Mucosa of gallbladder (tissue), 1 donor: Measurements from ENCODE around the gene NDUFAF5. TPM values are rescaled to one million over a fixed set of nuclear protein-coding genes. Genes with fewer than 3 reads are reported as not detected.
A peak's percentile ranks its signal among the peaks of the same experiment; 100 is the strongest.

Source experiments
- DNase-seq: peaks from one replicate; pipeline ENCODE4 v3.0.0-alpha.2; 2020; ENCODE audit warnings: low spot score
- total RNA-seq: library from RNA; stranded (reverse); gene quantifications from one replicate; pipeline ENCODE4 v1.2.1, GENCODE V29; 2021
- donor health status: DM: no; HTN: no; CAD: no.

The NDUFAF5 gene
- total RNA-seq, 1 donor from 2014 or later: 22.9 TPM

DNA sequence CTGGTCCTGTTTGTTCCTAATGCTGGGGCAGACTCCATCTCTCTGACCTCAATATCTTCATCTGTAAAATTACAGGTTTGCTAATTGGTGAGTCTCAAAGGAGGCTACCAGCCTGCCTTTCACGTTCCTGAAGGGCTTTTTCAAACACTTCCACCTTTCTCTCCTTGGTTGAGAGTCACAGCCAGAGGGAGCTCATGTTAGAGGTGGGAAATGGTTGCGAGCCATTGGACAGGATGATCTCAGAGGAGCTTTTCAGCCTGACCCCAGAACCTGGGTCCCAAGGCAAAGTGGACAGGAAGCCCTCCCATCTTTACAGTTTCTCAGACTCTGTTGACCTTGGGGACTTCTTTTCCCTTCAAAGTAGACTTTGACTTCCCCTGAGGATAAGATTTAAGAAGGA is 37.6 kb downstream of the NDUFAF5 start:
- no peak for DNase-seq

DNA sequence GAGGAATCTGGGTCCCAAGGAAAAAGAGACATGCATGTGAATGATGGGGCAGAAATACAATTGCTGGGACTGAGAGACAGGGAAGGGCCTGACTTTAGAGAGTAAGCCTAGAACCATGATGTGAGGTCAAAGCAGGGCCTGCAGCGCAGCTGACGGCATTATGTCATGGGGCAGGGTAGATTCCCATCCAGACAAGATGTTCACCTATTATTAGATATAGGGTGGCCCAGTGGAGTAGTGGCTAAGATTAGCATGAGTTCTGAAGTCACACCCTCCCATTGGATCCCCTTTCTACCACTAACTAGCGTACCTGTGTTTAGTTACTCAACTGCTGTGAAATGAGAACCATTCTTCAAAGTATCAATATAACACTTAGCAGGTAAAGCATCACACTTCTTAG is 39.6 kb downstream of the NDUFAF5 start:
- DNase-seq: no peak

DNA sequence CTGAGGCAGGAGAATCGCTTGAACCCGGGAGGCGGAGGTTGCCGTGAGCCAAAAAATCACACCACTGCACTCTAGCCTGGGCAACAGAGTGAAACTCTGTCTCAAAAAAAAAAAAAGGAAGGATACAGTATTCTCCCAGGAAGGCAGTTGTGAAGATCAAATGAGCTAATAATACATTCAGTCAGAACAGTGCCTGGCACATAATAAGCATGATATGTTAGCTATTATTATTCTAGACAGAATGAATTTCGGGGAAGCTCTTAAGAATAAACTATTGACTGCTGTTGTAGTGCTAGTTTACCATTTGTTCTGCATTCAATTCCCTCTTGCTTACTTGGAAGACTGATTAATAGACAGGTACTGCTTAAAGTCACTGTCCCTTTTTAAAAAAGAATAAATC is 40.6 kb downstream of the NDUFAF5 start:
- no peak for DNase-seq

DNA sequence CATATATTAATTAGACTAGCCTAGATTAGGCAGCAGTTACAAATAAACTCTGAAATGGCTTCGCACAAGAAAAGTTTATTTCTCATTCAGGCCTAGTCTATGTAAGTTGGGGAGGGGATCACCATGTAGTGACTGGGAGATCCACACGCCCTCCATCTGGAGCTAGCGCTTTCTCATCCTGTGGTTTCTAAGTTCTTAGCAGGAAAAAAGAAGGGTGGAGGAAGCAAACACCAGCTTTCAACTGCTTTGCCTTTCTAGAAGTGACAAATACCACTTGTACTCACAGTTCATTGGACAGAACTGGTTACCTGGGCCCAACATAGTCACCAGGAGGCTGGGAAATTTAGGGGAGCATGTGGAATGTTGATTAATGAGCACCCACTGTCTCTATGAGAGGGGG is 46.6 kb downstream of the NDUFAF5 start:
- no peak for DNase-seq

DNA sequence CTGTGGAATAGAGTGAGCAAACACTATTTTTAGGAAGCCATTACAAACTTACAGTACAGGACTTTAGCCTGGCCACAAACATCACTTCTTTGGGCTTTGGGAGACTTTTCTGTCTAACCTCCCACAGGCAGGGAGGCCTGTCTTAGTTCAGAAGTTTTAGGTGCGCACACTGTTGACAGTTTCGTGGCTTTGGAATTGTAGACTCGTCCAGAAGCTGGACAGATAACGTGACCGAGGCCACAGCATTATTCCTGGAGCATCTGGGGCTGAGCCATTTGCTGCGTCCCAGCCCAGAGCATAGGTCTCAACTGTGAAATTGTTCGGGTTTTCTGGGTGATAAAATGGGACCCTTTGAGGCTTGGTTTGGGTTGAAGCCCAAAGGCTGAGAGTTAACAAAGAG is 53.8 kb downstream of the NDUFAF5 start:
- DNase-seq: no peak

GRCh38 chr20:13839421-13840092 is 54.7 kb downstream of the NDUFAF5 start:
- DNase-seq: no peak

GRCh38 chr20:13840093-13840465 is 55.3 kb downstream of the NDUFAF5 start:
- DNase-seq: no peak

GRCh38 chr20:13841206-13841605 is 56.4 kb downstream of the NDUFAF5 start:
- DNase-seq: no peak

GRCh38 chr20:13844296-13844695 is 59.5 kb downstream of the NDUFAF5 start:
- no peak for DNase-seq

DNA sequence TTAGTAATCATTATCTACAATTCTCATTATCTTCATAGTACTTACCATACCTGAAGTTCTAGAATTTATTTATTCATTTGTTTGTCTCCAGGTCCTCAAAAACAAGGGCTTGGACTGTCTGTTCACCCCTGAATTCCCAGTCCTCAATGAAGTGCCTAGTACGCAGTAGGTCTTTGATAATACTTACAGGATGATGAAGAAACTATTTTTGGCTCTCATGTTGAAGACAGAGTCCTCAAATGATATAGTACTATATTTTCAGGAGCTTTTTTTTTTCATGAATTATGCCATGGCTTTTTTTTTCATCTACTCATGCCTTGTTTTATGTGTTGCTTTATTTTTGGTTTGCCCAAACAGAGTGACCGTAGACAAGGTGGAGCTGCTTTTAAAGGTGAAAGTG is 66.5 kb downstream of the NDUFAF5 start:
- DNase-seq: no peak

DNA sequence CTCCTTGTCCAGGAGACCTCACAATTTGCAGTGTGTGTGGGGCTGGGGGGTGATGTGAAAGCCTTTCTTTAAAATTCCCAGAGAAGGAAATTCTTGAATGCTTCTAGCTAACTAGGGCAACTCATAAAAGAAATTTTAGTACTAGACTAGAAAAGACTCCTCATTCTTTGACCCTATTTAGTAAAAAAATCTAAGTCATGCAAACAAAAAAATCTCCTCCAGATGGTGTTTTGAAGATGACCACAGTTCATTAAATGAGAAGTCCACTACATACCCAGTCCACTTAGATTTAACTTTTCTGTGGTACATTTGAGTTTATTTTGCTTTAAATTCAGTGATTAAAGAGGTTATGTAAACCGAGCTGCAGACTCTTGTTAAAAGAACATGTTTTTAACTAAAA is 67.5 kb downstream of the NDUFAF5 start:
- no peak for DNase-seq

DNA sequence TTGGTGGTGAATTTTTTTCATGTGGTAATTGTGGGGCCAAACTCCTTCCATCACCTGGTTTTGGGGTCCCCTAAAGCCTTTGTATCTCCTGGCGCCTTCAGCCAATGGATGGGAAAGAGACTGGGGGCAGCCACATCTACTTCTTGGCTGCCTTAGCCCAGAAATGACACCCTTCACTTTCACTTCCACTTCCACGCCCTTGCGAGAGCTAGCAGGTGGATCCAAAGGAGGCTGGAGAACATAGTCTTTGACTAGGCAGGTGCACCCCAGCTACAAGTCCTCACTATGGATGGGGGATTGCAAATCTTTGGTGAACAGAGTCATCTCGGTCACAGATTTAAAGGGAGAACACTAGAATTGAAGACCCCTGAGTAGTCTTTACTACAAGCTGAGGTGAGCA is 70.8 kb downstream of the NDUFAF5 start:
- DNase-seq: no peak

- no peak for DNase-seq
These were observed 71.5 kb downstream of the NDUFAF5 start for GRCh38 chr20:13856354-13856753.

DNA sequence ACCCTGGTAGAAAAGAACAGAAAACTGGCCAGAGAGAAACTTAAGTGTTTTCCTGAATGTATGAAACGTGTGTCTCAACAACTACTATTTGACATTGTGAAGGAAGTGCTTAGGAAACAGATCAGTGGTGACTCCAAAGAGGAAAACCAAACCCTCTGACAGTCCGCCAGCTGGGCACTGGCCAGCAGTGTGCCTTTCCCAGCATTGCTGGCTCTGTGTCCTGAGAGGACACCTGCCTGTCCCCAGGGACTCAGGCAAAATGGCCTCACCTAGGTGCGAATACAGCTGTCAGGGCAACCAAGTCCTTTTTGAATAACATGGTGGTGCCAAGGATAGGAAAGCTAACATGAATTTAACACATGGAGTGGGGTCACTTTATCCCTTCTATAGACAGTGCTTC is 72.5 kb downstream of the NDUFAF5 start:
- peak; percentile 39 for DNase-seq

DNA sequence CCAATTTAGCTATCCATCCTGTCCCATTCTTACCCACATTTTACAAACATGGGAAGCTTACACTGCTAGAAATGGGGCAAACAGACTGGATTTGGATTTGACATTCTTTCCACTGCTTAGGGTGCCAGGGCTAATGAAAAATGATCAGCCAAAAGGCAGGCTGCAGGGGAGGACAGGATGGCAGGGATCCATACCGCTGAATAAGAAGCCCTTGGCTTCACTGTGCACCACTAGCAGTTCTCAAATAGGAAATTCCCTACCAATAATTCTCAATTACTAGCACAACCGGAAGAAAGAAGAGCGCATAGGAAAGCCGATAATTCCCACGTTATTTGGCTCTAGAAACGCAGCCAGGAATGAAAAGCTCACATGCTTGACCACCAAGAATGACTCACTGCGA is 73.1 kb downstream of the NDUFAF5 start:
- no peak for DNase-seq

DNA sequence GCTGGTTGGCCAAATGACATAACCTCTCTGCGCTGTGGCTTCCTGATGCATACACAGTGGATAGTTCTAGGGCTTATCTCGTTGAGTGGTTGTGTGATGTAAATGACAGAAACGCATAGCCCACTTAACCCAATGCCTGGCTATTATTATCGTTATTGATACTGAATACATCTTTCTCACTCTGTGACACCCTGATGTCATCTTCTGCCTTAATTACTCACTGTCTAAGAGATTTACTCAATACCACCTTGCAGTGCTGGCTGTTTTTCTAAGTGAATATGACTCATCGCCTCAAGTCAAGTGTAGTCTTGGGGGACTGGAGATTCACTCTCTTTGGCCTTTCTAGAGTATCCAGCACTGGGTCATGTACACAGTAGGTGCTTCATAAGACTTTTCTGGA is 73.6 kb downstream of the NDUFAF5 start:
- DNase-seq: no peak

DNA sequence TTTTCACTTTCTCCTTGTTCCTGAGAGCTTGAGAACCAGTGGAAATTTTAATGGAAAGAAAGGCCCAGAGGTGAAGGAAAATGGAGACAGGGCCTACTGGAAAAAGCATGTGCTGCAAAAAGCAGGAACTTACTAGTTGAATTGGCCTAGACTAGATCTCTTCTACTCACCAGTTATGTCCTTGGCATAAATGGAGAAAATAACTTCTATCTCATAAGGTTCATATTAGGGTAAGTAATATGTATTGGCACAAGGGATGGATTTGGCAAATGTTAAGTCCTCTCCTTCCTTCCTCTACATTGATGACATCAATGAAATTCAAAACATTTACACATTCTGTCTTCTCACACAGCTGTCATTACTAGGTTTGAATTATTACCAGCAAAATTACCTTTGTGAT is 74.0 kb downstream of the NDUFAF5 start:
- no peak for DNase-seq

GRCh38 chr20:13862245-13862644 is 77.4 kb downstream of the NDUFAF5 start:
- no peak for DNase-seq

DNA sequence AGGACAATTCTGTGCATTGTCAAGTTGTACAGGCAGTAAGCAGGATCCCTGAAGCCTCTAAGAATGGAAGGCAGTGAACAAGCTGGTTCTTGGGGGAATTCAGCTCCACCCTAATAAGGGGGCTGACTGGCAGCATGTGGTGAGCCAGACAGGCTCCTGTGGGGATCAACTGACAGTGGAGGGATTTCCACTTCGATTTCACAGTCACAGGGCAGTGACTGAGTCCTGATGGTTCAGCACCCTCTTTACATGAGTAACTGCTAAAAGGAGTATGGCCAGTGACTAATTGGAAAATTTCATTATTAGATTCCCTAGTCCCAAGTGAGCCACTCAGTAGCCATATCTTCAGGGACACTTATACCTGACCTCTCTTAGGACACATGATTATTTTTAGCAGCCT is 78.4 kb downstream of the NDUFAF5 start:
- DNase-seq: no peak

DNA sequence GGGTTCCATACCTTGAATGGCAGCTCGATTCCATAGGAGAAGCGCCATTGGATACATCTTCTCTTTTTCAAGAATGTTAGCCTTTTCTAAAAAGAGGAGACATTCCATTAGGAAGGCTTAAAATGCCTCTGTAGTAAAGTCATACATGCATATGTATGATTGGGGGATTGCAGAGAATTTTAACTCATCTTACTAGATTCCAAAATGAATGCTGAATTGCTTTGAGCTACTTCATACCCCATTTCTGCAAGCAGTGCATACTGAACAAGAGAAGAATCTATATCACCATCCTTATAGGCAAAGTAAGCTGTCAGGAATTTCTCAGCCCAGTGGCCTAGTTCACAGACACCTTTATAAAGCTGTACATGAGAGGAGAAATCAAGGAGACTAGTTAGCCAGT is 80.3 kb downstream of the NDUFAF5 start:
- DNase-seq: no peak

DNA sequence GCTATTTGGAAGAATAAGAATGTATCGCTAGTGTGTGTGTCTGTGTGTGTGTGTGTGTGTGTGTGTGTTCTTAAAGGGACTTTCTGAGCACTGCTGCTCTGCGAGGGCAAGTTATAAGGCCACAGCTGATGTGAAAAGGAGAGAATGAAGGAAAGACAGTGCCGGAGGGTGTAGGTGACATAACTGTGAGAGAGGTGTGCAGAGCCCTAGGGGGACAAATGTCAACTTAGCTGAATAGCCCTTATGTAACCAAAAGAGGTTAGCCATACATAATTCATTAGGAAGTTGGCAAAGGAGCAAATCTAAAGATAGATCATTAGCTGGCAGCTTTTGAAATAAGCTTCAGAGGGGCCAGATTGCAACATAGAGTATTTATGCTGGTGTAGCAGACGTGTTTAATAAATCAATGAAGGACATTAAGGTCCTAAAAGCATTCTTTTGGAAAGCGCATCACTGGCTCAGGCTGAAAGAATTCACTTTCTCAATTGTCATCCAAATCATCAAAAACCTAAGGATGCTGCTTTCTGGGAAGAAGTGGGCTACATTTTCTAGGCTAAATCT is 81.0 kb downstream of the NDUFAF5 start:
- DNase-seq: peak; percentile 38

DNA sequence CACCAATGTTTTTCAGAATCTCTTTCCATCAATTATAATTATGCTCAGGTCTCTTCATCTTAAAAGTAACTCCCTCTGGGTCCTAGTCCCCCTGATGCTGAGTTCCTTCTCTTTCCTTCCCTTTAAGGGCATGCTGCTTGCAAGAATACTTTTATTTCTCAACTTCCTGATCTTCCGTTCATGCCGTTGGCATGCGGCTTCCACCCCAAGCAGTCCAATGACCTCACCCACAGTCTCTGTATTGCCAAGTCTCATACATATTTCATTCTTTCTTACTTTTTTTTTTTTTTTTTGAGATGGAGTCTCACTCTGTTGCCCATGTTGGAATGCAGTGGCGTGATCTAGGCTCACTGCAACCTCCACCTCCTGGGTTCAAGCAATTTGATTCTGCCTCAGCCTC is 83.5 kb downstream of the NDUFAF5 start:
- DNase-seq: peak; percentile 25

DNA sequence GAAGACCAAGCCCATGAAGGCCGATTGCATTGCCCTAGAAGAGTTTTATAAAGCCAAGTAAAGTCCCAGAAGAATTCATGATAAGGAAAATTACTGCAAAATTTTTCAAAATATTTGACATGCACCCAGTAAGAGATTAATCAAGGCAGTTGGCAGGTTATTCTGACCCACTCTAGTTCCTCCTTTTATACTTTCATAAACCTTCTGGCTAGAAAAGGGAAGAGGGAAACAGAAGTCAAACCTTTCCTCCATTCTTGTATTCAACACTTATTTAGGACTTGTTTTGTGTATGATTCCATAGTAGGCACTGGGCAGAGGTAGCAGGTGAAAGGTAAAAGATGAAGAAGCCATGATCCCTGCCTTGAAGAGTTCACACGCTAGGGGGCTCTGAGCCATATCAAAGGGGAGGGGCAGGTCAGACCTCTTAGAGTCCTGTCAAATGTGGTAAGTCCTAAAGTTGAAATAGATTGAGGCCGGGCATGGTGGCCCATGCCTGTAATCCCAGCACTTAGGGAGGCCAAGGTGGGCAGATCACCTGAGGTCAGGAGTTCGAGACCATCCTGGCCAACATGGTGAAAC is 85.4 kb downstream of the NDUFAF5 start:
- no peak for DNase-seq
